ENCODE results near the gene NDUFA8. TPM values are rescaled to one million over a fixed set of nuclear protein-coding genes. Genes with fewer than 3 reads are reported as not detected.
A peak's percentile ranks its signal among the peaks of the same experiment; 100 is the strongest.

NDUFA8 gene
- total and polyA plus RNA-seq, 9 of the 15 experiments (the other 6 are each of a cell fraction or from before 2014, with no cell fraction given): 105 to 212 (median 133) TPM

DNA sequence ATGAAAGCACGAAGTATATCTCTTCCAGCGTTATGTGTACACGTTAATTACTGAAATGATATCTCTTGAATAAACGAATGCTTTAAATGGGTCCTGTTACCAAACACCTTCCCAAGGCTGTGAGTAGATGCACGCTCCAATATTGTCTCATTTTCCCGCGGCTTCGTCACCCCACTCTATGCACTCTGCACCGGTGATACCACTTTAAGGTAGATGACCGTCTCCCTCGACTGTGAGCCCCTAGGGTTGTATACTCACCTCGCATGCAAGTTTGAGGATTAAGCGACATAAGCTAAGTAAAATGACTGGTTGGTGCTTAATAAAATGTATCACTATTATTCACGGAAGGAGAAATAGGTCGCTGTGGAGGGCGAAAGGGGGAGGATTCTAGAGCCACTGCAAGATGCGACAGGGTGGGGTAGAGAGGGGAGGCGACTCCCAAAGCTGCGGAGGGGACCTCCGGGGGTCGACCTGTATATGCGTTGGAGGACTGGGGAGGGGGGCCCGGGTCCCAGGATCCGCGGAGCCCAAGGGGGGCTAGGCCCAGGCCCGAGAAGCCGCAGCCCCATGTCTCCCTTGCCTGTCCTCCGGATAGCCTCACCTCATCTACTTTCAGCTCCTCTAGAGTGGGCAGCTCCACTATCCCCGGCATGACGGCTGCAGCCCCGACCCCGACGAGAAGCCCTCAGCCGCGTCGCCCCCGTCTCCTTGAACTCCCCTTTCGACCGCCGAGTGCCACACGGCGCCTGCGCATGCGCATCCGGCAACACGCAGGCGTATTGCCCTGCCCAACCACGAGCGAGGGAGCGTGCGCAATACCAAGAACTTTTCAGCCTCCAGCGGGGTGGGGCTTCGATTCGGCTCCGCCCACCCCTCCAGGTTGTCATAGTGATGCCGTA, at the start of gene NDUFA8, which contains the start of gene MORN5 (continued):
- TF ChIP-seq NONO (IDR thresholded peaks at IDR 0.05; ENCODE audit: low read depth in 2 of 2, low read length in 1 of 2): peak in 1 of 2 experiments; percentile 66; a peak in 1 of 4 replicates
- no peak for TF ChIP-seq ZNF512 (tag; IDR thresholded peaks at IDR 0.05)
- no peak for TF ChIP-seq SRSF9 (IDR thresholded peaks at IDR 0.05; ENCODE audit: borderline replicate concordance, low read depth, low read length)
- TF ChIP-seq DPF2 (IDR thresholded peaks at IDR 0.05): peak; percentile 28; the same call in 1 of the 2 replicates
- no peak for TF ChIP-seq ZHX1 (conservative IDR thresholded peaks at IDR 0.05; ENCODE audit: low read length)
- TF ChIP-seq ZNF408 (CRISPR knock-in tag; IDR thresholded peaks at IDR 0.05; ENCODE audit: low read depth): no peak
- TF ChIP-seq, protein P1, sequence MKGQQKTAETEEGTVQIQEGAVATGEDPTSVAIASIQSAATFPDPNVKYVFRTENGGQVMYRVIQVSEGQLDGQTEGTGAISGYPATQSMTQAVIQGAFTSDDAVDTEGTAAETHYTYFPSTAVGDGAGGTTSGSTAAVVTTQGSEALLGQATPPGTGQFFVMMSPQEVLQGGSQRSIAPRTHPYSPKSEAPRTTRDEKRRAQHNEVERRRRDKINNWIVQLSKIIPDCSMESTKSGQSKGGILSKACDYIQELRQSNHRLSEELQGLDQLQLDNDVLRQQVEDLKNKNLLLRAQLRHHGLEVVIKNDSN (CRISPR knock-in tag; IDR thresholded peaks at IDR 0.05): no peak
- peak; percentile 26 for TF ChIP-seq PHF20 (IDR thresholded peaks at IDR 0.05; ENCODE audit: partially characterized antibody)
- TF ChIP-seq ZNF449 (CRISPR knock-in tag; IDR thresholded peaks at IDR 0.05): no peak
- no peak for TF ChIP-seq MTF1 (CRISPR knock-in tag; IDR thresholded peaks at IDR 0.05; ENCODE audit: borderline replicate concordance)
- TF ChIP-seq AFF4 (CRISPR knock-in tag; IDR thresholded peaks at IDR 0.05): no peak
- TF ChIP-seq MECOM (CRISPR knock-in tag; IDR thresholded peaks at IDR 0.05): no peak
- TF ChIP-seq MYNN (IDR thresholded peaks at IDR 0.05): no peak
- no peak for TF ChIP-seq MYNN (CRISPR knock-in tag; IDR thresholded peaks at IDR 0.05)
- TF ChIP-seq SMARCE1 (IDR thresholded peaks at IDR 0.05): peak; percentile 43; the same call in 1 of the 2 replicates

Data from K562 (cell line).